RPMI8226 (cell line): Measurements from ENCODE around the gene TMEM132D.
"Not testable (repeated sequence)": the region's sequence is repeated elsewhere in the genome, so short reads cannot be mapped to it uniquely, and the experiment has no call there.

Experiments used
- DNase-seq: peaks from one replicate; pipeline ENCODE4 v3.0.0-alpha.2; 2015

TMEM132D gene

DNA sequence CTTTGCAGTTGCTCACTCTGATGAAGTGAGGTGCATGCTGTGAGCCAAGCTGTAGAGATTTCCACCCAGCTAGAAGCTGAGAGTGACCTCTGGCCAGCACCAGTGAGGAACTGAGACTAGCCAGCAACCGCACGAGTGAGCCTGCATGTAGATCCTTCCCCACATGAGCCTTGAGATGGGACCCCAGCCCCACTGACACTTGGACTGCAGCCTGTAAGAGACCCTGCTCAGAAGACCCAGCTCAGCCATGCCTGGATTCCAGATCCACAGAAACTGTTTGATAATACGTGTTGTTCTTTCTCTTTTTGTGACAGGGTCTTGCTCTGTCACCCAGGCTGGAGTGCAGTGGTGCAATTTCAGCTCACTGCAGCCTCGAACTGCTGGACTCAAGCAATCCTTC lies 821.4 kb downstream of the TMEM132D start:
- no peak for DNase-seq

GRCh38 chr12:129081755-129082250 lies 822.0 kb downstream of the TMEM132D start:
- DNase-seq = no peak

- no peak for DNase-seq
These were observed 823.0 kb downstream of the TMEM132D start for GRCh38 chr12:129080821-129081220.

GRCh38 chr12:129080391-129080790 lies 823.4 kb downstream of the TMEM132D start:
- DNase-seq = no peak

DNA sequence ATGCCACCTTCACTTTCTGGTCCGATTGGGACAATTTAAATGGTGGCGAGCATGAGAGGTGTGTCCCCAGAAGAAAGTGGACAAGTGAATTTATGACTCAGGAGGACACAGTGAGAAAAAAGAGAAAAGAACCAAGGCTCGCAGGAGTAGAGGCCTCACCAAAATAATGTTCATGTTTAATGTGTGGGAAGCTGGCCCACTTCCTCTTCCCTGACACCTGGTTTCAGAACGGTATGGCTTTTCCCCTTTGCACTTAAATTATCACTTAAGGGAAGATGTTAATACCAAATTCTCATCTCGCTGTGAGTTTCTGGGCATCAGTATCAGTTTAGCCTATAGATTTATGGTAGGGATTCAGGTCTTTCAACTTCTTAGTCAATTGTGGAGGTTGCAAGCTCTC lies 824.1 kb downstream of the TMEM132D start:
- DNase-seq = no peak

GRCh38 chr12:129076441-129077320 lies 827.1 kb downstream of the TMEM132D start:
- DNase-seq = no peak

DNA sequence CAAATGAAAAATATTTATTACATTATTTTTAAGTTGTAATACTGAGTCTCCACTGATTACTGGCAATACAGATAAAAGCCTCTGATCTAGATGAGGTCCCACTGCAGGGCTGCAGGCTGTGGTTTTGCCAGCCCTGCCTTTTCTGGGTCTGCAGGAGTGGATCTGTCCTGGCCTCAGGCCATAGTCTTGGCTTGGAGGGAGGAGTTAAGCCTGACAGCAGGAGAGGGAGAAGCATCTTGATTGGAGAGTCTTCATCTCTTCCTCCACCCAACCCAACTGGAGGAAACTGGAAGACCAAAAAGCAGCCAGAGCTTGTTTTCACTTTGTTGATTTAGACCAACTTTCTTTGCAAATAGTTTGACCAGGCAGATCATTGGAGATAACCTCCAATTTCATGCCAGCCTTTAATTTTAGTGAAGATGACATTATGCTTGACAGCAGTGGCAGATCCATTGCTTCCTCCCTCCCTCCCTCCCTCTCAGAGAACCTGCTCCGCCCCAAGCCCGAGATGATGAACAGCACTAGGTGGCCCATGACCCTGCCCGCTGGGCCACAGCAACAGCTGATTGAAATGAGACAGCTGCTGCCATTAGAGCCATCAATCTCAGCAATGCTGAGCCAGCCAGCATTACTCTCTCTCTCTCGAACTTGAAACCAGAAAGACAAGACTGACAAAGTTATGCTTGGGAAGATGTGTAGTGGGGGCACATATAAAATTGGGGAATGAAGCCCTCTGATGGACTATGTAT lies 828.2 kb downstream of the TMEM132D start:
- no peak for DNase-seq

- no peak for DNase-seq
These were observed 829.4 kb downstream of the TMEM132D start for GRCh38 chr12:129074379-129074778.

DNA sequence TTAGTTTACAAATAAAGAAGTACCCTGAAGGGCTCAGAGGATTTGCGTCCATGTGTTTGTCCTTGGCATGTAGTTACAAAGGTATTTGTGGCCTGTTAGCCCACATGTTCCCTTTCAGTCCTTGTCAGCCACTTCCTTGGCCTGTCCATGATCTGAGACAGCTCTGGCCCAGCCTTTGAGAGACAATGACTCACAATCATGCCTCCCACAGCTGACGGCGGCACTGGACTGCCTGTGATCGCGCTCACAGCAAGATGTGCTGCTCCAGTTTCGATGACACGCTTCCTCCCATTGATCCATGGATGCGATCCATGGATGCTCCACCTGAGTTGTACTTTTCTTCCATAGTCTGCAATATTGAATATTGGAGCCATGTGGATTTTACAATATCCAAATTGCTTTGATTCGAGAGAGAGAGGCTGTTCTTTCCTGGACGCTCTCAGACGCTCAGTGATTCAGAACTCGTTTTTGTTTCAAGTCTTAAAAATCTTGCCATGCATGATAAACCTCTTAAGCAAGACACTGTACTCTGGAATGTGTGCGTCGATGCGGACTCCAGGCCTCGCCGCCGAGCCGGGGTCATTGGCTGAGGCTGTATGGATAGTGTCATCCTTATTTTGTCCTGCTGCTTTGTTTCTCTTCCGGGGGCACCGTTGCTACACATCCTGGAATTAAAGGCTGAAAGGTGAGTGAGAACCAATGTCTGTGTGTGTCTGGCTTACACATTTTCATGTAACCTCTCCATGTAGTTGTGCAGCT lies 830.5 kb downstream of the TMEM132D start:
- DNase-seq = no peak

GRCh38 chr12:129071362-129071761 lies 832.5 kb downstream of the TMEM132D start:
- no peak for DNase-seq

DNA sequence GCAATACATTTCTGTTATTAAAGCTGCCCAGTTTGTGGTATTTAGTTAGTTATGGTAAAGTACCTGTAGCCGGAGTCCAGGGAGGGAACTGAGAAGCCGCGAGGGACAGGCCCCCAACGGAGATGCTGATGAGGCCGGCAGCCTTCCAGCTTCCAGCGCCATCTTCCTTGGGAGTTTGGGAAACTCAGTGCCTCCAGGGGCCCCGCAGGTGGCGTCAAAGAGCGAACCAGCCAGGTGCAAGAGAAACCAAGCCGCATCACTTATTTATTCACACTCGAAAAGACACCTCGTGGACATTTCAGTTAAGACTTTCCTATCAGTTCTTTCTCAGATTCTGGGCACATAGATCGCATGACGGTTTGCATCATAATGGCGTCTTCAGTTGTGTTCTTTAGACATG lies 833.9 kb downstream of the TMEM132D start:
- DNase-seq = peak; percentile 33

GRCh38 chr12:129068684-129069083 lies 835.1 kb downstream of the TMEM132D start:
- DNase-seq = no peak

- DNase-seq = no peak
These were observed 836.3 kb downstream of the TMEM132D start for GRCh38 chr12:129067491-129067890.

DNA sequence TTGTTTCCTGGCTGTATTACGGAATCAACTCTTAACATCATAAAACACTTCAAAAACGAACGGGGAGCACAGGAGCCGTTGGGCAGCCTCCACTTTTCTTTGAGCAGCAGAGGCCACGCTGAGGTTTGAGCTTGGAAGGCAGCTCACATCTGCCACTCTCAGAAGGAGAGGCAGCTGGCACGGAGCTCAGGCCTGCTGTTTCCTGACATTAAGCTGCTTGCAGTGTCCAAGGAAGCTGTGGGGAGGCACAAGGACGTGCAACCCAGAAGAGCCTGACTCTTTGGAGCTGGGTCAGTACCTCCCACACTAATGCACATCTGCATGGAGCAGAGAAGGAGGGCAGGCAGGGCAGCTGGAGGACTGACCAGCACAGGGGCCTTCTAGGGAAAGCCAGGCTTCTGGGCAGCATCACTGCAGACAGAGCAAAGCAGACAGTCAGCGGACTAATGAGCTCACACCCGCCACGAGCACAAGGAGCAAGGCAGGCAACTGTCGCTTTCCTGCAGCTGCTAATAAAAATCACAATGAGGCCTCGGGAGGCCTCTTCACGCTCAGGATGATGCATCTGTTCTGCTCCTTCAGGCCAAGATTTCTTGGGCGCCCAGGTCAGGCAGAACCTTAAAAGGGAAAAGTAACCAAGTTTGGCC lies 839.5 kb downstream of the TMEM132D start:
- DNase-seq = no peak

DNA sequence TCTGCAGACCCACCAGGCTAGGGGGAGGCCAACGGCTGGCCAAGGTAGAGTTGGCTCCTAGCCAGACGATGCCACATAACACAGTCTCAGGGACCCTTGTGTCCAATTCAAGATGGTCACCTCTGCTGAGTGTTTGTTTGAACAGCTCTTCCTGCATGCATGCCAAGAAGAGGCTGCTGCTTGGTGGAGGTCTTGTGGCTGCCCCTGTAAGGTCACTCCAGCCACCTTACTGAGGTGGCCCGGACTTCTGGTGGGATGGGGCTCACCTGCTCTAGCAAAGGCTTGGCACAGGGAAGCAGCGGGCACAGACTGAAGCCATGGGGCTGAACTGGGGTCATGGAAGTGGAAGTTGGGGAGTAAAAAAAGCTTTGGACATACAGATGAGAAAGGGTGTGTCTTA lies 840.2 kb downstream of the TMEM132D start:
- DNase-seq = no peak

GRCh38 chr12:129053232-129053631 lies 850.6 kb downstream of the TMEM132D start:
- no peak for DNase-seq

DNA sequence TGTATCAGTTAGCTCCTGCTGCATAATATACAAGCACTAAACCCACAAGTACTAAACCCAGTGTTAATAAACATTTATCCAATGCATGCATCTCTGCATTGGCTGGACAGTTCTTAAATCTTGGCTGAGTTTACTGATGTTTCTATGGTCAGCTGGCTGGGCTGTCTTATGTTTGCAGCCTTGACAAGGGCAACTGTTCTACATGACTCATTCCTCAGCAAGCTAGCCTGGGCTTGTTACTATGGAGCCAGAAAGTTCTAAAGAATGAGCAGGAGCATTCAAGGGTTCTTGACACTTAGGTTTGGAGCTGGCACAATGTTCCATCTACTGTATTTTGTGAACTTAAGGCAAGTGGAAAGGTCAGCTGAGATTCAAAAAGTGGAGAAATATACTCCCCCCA lies 851.5 kb downstream of the TMEM132D start:
- DNase-seq = no peak

GRCh38 chr12:129049917-129050316 lies 853.9 kb downstream of the TMEM132D start:
- DNase-seq = peak; percentile 36

DNA sequence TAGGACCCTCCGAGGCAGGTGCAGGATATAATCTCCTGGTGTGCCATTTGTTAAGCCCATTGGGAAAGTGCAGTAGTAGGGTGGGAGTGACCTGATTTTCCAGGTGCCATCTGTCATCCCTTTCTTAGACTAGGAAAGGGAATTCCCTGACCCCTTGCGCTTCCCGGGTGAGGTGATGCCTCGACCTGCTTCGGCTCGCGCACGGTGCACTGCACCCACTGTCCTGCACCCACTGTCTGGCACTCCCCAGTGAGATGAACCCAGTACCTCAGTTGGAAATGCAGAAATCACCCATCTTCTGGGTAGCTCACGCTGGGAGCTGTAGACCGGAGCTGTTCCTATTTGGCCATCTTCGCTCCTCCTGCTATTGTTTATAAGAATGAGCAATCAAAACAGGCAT lies 860.5 kb downstream of the TMEM132D start:
- DNase-seq = not testable (repeated sequence)

GRCh38 chr12:129036135-129036534 lies 867.7 kb downstream of the TMEM132D start:
- DNase-seq = no peak

GRCh38 chr12:129034558-129035289 lies 869.1 kb downstream of the TMEM132D start:
- DNase-seq = no peak

GRCh38 chr12:129028844-129029243 lies 875.0 kb downstream of the TMEM132D start:
- no peak for DNase-seq
